Bronchial epithelial cell (primary cell): ENCODE data around the gene PIP5K1A. TPM values are rescaled to one million over a fixed set of nuclear protein-coding genes. Genes with fewer than 3 reads are reported as not detected.

ENCODE experiments used
- DNase-seq: peaks from one replicate; pipeline ENCODE4 v3.0.0-alpha.2; 2010; ENCODE audit warnings: low read depth
- FAIRE-seq: peaks from 2 replicates; lab custom pipeline; 2011; peaks lifted over from hg19 to GRCh38; lab: Jason Lieb, UNC
- H3K27me3 ChIP-seq: 2 replicates; pipeline ENCODE4 v1.5.1; 2011; ENCODE audit warnings: low read length; ENCODE audit not compliant: control insufficient read depth, insufficient read depth
- H3K36me3 ChIP-seq: 2 replicates; pipeline ENCODE4 v1.5.1; 2011; ENCODE audit warnings: low read length; ENCODE audit not compliant: control insufficient read depth, insufficient read depth
- H3K4me3 ChIP-seq: 2 replicates; pipeline ENCODE4 v1.5.1; 2011; ENCODE audit warnings: mild to moderate bottlenecking, low read depth, low read length, control low read depth
- total RNA-seq: library from RNA; depleted of rRNA; stranded (reverse); fragments of >200 nt; gene quantifications from 2 replicates; pipeline ENCODE4 v1.2.1, GENCODE V29; 2014
- TF ChIP-seq, protein P1 (sequence below): IDR thresholded peaks from 2 replicates; pipeline ENCODE4 v1.5.1; 2011; ENCODE audit warnings: mild to moderate bottlenecking, moderate library complexity, low read length, control low read depth, inconsistent platforms; ENCODE audit not compliant: insufficient read depth, severe bottlenecking

PIP5K1A gene
- total RNA-seq, 1 donor from 2014 or later: 44.0 TPM

DNA sequence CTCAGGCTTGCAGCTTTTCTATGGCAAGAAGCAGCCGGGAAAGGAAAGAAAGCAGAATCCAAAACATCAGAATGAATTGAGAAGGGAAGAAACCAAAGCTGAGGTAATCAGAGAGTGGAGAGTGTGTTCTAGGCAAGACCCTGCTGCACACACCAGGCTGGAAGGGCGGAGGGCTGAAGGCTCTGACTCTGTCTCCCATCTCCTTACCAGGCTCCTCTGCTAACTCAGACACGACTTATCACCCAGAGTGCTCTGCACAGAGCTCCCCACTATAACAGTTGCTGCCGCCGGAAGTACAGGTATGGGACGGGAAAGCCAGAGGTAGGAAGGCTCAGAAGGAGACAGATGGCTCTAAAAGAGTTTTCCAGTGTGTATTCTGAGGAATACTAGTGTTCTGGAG, 31.2 kb upstream of the PIP5K1A start:
- H3K4me3 ChIP-seq: no peak overlapping the region
- FAIRE-seq (no peak), DNase-seq (no peak)
- H3K27me3 ChIP-seq: no peaks in the 10 kb centered on the region
- TF ChIP-seq, protein P1, sequence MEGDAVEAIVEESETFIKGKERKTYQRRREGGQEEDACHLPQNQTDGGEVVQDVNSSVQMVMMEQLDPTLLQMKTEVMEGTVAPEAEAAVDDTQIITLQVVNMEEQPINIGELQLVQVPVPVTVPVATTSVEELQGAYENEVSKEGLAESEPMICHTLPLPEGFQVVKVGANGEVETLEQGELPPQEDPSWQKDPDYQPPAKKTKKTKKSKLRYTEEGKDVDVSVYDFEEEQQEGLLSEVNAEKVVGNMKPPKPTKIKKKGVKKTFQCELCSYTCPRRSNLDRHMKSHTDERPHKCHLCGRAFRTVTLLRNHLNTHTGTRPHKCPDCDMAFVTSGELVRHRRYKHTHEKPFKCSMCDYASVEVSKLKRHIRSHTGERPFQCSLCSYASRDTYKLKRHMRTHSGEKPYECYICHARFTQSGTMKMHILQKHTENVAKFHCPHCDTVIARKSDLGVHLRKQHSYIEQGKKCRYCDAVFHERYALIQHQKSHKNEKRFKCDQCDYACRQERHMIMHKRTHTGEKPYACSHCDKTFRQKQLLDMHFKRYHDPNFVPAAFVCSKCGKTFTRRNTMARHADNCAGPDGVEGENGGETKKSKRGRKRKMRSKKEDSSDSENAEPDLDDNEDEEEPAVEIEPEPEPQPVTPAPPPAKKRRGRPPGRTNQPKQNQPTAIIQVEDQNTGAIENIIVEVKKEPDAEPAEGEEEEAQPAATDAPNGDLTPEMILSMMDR: no peak
- H3K36me3 ChIP-seq: peaks cover 4% of the 10 kb centered on the region

DNA sequence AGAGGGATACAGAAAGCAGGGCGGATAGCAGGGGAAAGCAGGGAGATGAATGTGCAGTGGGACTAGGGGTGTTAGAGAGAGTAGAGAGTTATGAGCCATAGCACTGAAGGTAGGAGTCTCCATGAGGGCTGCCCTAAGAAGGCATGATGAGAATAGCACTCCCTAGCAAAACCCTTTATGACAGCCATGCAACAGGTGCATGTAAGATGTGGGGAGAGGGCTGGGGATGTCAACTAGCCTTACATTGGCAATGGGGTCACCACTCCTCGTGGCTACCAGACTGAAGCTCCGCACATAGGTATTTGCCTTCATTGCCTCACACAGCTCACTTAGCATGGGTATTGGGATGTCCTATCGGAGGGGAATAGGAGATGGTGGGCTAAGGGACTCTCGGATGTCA, 27.2 kb upstream of the PIP5K1A start:
- TF ChIP-seq, protein P1: no peak
- Histone ChIP-seq H3K4me3 (no peak overlapping the region), H3K27me3 (no peaks in the 10 kb centered on the region), H3K36me3 (peaks cover 11% of the 10 kb centered on the region)
- DNase-seq (no peak), FAIRE-seq (no peak)

DNA sequence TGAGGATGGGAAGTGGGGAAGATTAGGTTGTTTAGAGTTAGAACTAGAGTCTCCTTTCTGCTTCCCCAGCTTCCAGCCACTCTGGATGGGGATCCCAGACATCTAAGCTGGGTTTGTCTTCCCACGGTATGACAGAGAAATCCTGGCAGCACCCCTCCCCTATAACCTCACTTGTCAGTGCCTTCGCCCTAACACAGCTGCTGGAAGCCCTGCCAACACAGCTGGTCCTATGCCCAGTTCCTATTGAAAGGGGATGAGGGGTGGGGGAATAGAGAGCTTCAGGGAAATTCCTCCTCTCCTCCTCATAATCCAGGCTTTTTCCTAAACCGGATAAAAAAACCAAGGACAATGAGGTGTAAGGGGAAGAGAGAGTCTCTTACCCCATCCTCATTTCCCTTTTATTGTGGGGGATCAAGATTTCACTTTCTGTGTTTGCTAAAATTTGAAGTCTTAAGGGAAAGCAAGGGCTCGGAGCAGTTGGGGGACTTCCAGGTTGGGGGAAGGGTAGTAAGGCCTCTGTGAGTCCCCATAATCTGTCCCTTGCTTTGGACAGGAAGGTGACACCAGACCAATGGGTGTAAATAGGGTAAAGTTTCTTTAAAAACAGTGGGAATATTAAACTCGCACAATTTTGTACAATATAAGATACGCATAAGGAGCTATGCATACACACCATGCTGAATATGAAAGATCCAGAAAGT, 23.2 kb upstream of the PIP5K1A start:
- Histone ChIP-seq H3K27me3 (no peaks in the 10 kb centered on the region), H3K4me3 (no peak overlapping the region), H3K36me3 (peaks cover 15% of the 10 kb centered on the region)
- DNase-seq: no peak
- TF ChIP-seq, protein P1: no peak
- FAIRE-seq: no peak

DNA sequence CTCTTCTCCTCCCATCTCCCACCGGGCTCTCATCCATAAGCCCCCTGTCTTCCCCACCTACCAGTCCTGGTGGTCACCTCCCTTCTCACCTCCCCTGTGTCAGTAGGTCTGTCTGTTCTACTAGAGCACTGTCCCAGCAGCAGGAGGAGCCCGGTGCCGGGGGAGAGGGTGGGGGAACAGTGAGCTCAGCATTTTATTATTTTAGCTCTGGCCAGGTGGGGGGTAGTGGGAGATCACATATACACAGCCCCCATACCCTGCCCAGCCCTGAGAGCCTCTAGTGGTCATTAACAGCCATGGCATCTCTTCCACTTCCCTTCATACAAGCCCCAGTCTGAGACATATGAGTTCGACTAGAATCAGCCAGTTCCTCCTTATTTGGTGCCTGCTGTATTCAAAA, 22.5 kb upstream of the PIP5K1A start, which contains the start of gene TMOD4:
TSS of gene TMOD4 (minus strand) at position 119 of the 400 bp plus-strand sequence. CDS start 1,106 bp downstream, outside the sequence.
- Histone ChIP-seq H3K27me3 (no peaks in the 10 kb centered on the region), H3K36me3 (peaks cover 15% of the 10 kb centered on the region), H3K4me3 (no peak within 1 kb of the TSS)
- TF ChIP-seq, protein P1: peak; percentile 52
- no peak for DNase-seq
- FAIRE-seq: no peak

DNA sequence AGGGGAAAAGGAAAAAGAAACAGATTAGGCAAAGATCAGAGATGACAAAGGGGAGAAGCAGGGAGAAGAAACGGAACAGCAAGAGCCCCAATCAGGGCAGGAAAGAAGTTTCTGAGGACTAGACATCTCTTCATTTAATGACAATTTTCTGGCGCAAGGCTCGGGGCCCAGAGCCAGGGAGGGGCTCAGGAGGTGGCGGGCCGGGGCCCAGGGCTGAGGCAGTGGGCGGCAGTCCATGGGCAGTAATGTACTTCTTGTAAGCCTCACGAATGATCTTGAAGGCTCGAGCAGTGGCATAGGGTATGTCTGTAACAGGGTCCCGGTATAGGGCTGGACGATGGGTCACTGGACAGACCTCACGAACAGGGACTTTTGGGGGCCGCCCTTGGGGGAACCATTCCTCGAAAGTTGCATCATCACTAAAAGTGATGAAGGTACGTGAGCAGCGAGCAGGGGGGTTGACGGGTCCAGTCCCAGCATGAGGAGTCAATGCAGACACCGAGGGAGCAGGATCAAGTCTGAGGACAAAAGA, 21.8 kb upstream of the PIP5K1A start:
- H3K36me3 ChIP-seq: peaks cover 15% of the 10 kb centered on the region
- FAIRE-seq: no peak

More for the DNA sequence above, 21.8 kb upstream of the PIP5K1A start:
- Histone ChIP-seq H3K27me3 (no peaks in the 10 kb centered on the region), H3K4me3 (no peak overlapping the region)
- DNase-seq: no peak
- TF ChIP-seq, protein P1: no peak
